ENCODE results near the gene LRRC36. TPM values are rescaled to one million over a fixed set of nuclear protein-coding genes. Genes with fewer than 3 reads are reported as not detected.

LRRC36 gene
- total RNA-seq, 2 donors from 2014 or later, result 1.1 TPM; not detected in 1

DNA sequence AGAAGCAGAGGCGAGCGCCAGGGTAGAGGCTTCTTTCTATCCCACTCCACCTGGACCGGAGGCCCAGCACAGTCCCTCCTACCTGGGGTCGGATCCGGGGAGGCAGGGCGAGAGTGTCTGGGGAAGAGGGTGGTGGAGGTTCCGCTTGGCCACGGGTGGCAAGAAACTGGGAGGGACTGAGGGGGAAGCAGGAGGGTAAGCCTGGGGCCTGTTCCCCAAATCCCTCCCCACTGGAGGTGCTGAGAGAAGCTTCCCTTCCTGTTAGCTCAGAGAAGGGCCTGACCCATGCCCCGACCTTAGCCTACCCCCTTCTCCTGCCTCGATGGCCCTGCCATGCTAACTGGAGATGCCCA is 68.5 kb downstream of the LRRC36 start:
- Histone ChIP-seq H3K9me3 (no peaks in the 10 kb centered on the region), H3K27me3 (peaks cover 7% of the 10 kb centered on the region), H3K36me3 (no peaks in the 10 kb centered on the region), H3K9ac (ENCODE audit: low read depth in 2 of 2, low read length in 2 of 2) (peak overlapping the region; percentile 18 to 72), H3K4me1 (peaks cover 21% of the 10 kb centered on the region), H3K4me3 (no peak overlapping the region), H3K27ac (no peak overlapping the region)
- intact Hi-C loops (cut with DNase I), result loop anchor here (10.0 kb wide), 1 partner anchor 50 kb away; no protein-coding TSS in a partner anchor
- DNase-seq, result no peak
- TF ChIP-seq, protein P1, sequence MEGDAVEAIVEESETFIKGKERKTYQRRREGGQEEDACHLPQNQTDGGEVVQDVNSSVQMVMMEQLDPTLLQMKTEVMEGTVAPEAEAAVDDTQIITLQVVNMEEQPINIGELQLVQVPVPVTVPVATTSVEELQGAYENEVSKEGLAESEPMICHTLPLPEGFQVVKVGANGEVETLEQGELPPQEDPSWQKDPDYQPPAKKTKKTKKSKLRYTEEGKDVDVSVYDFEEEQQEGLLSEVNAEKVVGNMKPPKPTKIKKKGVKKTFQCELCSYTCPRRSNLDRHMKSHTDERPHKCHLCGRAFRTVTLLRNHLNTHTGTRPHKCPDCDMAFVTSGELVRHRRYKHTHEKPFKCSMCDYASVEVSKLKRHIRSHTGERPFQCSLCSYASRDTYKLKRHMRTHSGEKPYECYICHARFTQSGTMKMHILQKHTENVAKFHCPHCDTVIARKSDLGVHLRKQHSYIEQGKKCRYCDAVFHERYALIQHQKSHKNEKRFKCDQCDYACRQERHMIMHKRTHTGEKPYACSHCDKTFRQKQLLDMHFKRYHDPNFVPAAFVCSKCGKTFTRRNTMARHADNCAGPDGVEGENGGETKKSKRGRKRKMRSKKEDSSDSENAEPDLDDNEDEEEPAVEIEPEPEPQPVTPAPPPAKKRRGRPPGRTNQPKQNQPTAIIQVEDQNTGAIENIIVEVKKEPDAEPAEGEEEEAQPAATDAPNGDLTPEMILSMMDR (IDR thresholded peaks at IDR 0.05), result no peak

DNA sequence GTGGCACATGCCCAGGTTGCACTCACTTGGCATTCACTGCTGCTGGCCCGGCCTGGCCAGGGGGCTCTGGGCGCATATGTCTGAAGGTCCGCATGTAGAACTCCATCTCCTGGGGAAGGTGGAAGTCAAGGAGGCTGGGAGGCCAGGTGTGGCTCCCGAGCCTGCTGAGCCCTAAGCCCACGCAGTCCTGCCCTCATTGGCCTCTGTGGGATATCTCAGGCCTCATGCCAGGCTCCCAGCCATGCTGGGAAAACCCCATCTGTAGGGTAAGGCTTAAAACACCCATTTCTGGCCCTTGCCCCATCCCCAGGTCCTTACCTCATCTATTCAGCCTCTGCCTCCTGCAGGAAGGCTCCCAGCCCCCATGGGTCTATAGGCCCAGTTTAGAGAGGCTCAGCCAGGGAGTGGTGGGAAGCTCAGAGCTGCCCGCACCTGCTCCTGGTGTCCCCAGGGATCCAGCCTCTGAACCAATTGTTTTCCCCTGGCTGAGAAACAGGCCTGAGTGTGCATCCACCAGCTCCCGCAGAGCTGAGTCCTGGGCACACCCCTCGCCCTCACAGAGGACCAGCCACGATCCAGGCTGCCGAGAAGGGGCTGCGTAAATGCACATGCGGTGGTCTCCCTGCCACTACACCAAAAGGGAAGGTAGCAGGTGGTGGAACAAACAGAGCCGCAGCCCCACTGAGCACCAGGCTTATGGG is 69.0 kb downstream of the LRRC36 start:
- Histone ChIP-seq H3K4me1 (peaks cover 21% of the 10 kb centered on the region), H3K9me3 (no peaks in the 10 kb centered on the region), H3K27me3 (peaks cover 7% of the 10 kb centered on the region), H3K27ac (peak overlapping the region; percentile 21), H3K36me3 (no peaks in the 10 kb centered on the region), H3K9ac (ENCODE audit: low read depth in 2 of 2, low read length in 2 of 2) (peak overlapping the region; percentile 40 to 72), H3K4me3 (no peak overlapping the region)
- TF ChIP-seq, protein P1 (IDR thresholded peaks at IDR 0.05), result no peak
- intact Hi-C loops (cut with DNase I), result loop anchor here (10.0 kb wide), 1 partner anchor 51 kb away; no protein-coding TSS in a partner anchor
- DNase-seq, result no peak

DNA sequence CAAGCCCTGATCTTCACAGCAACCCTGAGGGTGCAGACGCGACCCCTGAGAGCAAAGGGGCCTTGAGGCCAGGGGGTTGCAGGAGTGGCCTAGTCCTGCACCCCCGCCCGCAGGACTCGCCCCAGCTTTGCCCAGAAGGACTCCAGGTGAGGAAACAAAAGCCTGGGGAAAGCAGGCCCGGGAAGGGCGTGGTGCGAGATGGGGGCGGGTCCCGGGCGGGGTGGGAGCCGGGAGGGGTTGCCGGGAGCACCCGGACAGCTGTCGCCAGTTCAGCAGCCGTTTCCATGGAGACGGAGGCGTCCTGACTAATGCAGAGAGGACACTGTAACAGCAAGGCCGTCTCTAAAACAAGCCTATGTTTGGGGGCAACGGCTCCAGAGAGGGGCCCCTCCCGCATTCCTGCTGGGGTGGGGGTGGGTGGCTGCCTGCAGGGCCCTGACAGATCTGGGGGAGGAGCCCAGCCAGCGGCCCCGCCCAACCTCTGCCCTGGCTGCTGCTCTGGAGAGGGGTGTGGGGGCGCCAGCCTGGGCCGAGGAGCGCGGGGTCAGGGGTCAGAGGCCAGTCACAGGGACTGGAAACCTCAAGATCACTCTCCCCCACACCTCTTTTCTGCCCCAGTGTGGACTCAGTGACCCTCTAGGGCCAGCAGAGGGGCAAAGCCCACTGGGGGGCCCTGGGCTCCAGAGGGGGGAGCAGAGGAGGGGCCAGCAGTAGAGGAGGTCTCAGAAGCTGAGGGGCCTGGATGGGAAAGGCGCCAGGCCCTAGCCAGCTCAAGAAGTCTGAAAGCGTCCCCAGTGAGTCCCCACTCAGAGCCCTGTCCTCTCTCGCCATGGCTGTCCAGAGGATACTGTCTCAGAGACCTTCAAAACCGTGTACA is 69.8 kb downstream of the LRRC36 start:
- Histone ChIP-seq H3K4me1 (peaks cover 21% of the 10 kb centered on the region), H3K9ac (ENCODE audit: low read depth in 2 of 2, low read length in 2 of 2) (peak overlapping the region; percentile 67 to 72), H3K36me3 (no peaks in the 10 kb centered on the region), H3K27me3 (peaks cover 7% of the 10 kb centered on the region), H3K4me3 (no peak overlapping the region), H3K9me3 (no peaks in the 10 kb centered on the region), H3K27ac (peak overlapping the region; percentile 23)
- TF ChIP-seq, protein P1 (IDR thresholded peaks at IDR 0.05), result no peak
- peak; percentile 96 for DNase-seq
- intact Hi-C loops (cut with DNase I), result loop anchor here (10.0 kb wide), 1 partner anchor 52 kb away; no protein-coding TSS in a partner anchor

DNA sequence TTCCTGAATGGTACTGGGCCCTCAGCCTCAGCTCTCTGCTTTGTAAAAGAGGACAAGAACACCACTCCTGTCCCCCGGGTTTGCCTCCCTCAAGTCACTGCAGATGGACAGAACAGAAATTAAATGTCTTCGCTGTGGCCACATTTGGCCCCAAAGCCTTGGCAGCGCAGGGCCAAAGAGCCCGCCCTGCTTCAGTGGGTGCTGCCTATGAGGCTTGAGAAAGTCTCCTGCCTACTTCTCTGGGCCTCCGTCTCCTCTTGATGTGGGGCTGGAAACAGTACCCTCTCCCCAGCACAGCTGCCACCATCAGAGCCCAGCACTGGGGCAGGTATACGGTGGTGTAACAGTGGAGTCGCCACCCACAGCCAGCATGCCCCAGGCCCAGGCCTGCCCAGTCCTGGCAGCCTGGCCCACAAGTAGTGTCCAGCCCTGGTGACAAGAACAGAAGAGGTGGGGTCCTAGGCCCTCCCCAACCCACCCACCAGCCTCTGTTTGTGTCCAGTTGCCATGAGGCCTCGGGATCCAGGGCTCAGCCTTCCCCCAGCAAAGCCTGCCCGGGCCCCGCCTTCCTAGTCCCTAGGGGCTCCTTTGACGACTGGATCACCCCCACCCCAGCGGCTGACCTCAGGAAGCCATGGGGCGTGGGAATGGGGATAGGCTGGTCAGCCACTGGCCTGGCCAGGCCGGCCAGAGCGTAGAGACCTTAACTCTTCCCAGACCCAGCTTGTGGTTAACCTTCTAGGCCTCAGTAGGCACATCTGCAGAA is 70.6 kb downstream of the LRRC36 start:
- TF ChIP-seq, protein P1 (IDR thresholded peaks at IDR 0.05), result no peak
- H3K9ac ChIP-seq (ENCODE audit: low read depth in 2 of 2, low read length in 2 of 2), result no peak overlapping the region

More for the DNA sequence above, 70.6 kb downstream of the LRRC36 start:
- Histone ChIP-seq H3K27ac (peak overlapping the region; percentile 23), H3K27me3 (peaks cover 7% of the 10 kb centered on the region), H3K4me1 (peaks cover 21% of the 10 kb centered on the region), H3K4me3 (no peak overlapping the region), H3K9me3 (no peaks in the 10 kb centered on the region), H3K36me3 (no peaks in the 10 kb centered on the region)
- intact Hi-C loops (cut with DNase I), result loop anchor here (10.0 kb wide), 1 partner anchor 52 kb away; no protein-coding TSS in a partner anchor
- DNase-seq, result no peak

Data from colonic mucosa (tissue), 4 donors.